Measurements from ENCODE around the gene RPS6KA4. TPM values are rescaled to one million over a fixed set of nuclear protein-coding genes. Genes with fewer than 3 reads are reported as not detected.

Gene RPS6KA4
- polyA plus RNA-seq, 4 donors, result 27.5 to 33.4 (median 29.3) TPM

DNA sequence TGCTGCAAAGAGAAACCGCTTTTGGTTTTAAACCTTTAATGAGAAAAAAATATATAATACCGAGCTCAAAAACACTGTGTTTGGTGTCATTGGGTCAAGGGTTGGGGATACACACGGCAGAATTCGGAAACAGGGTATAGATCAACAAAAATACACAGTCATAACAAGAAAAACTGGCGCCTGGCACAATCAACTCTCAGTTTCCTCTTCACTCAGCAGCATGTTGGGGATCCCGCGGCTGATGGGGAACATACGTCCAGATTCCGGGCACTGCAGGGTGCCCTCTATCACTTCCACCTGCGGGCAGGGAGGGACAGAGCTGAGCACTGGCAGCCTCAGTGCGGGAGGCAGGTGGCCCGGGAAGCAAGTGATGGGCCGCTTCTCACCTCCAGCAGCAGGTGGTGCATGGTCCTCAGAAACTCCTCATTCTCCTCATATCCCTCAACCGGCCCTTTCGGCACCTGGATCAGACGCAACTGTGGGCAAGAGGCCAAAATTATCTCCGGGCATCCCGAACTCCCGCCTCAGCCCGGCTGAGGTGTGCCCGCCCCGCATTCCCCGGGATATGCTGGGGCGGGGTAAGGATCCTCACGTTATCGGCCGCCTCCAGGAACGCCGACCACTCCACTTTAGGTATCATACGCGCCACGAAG, 42.2 kb upstream of the RPS6KA4 start:
- H3K27ac ChIP-seq (ENCODE audit: low read depth in 1 of 3, low read length in 2 of 3), result peak overlapping the region; percentile 96 to 98 (median 97)
- H3K36me3 ChIP-seq (ENCODE audit: control insufficient read depth in 3 of 3, insufficient read depth in 2 of 3, low read depth in 1 of 3, low read length in 3 of 3), result peaks cover 0 to 76% (median 15%) of the 10 kb centered on the region in 3 donors
- H3K4me3 ChIP-seq (ENCODE audit: low read depth in 1 of 3, low read length in 3 of 3), result peak overlapping the region; percentile 51 to 94 (median 87)
- peaks cover 2 to 35% (median 3%) of the 10 kb centered on the region in 3 donors for H3K4me1 ChIP-seq (ENCODE audit: control insufficient read depth in 3 of 3, insufficient read depth in 2 of 3, low read depth in 1 of 3, low read length in 2 of 3)
- H3K9me3 ChIP-seq (ENCODE audit: control insufficient read depth in 2 of 2, insufficient read depth in 1 of 2, low read depth in 1 of 2, low read length in 1 of 2), result no peaks in the 10 kb centered on the region
- no peak for FAIRE-seq
- peak; percentile 8 to 71 for DNase-seq
- H3K27me3 ChIP-seq (ENCODE audit: control insufficient read depth in 3 of 3, insufficient read depth in 3 of 3, low read length in 3 of 3), result no peaks in the 10 kb centered on the region
- WGBS, 3 donors, result 3 to 5% (median 3%) methylated on average over 32 of the region's 32 CpGs

DNA sequence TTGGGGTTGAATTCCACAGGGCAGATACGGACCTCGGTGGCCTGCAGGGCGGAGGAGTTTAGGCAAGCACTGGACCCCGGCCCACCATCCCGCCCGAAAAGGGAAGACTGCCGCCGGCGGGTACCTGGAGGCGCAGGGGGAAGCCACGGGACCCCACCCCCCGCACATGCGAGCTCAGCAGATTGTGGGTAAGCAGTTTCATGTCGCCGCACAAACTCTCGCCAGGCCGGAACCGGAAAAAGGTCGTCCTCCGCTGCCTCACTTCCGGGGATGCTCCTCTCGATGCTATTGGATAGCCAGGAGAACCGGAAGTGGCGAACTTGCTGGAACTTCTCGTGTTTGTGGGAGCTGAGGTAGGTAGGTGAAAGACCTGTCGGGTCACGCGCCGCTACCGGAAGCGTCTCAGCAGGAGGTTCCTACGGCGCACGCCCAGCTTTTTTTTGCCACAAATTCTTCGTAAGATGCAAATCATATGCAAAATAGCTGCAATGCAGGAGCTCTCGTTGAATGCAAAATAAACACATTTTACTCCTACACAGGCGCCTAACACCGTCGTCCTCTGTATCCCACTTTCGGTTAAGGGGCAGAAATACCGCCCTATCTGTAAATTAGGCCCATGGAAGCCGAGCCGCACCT, 41.5 kb upstream of the RPS6KA4 start, which contains the start of gene TRMT112:
Gene TRMT112, minus strand, starts transcription at position 235 of the 636 bp plus-strand sequence. Its CDS starts 33 bp downstream, at position 202.
- Histone ChIP-seq H3K4me3 (ENCODE audit: low read depth in 1 of 3, low read length in 3 of 3) (peak within 1 kb of the TSS; percentile 55 to 94 (median 87)), H3K4me1 (ENCODE audit: control insufficient read depth in 3 of 3, insufficient read depth in 2 of 3, low read depth in 1 of 3, low read length in 2 of 3) (peaks cover under 1 to 41% (median 3%) of the 10 kb centered on the region in 3 donors), H3K36me3 (ENCODE audit: control insufficient read depth in 3 of 3, insufficient read depth in 2 of 3, low read depth in 1 of 3, low read length in 3 of 3) (peaks cover 0 to 79% (median 15%) of the 10 kb centered on the region in 3 donors), H3K27ac (ENCODE audit: low read depth in 1 of 3, low read length in 2 of 3) (peak within 1 kb of the TSS; percentile 96 to 98 (median 98)), H3K27me3 (ENCODE audit: control insufficient read depth in 3 of 3, insufficient read depth in 3 of 3, low read length in 3 of 3) (no peaks in the 10 kb centered on the region), H3K9me3 (ENCODE audit: control insufficient read depth in 2 of 2, insufficient read depth in 1 of 2, low read depth in 1 of 2, low read length in 1 of 2) (no peaks in the 10 kb centered on the region)
- DNase-seq (peak; percentile 98 to 99), FAIRE-seq (no peak)
- WGBS, 3 donors, result 0% methylated on average over 40 to 43 of the region's 43 CpGs

DNA sequence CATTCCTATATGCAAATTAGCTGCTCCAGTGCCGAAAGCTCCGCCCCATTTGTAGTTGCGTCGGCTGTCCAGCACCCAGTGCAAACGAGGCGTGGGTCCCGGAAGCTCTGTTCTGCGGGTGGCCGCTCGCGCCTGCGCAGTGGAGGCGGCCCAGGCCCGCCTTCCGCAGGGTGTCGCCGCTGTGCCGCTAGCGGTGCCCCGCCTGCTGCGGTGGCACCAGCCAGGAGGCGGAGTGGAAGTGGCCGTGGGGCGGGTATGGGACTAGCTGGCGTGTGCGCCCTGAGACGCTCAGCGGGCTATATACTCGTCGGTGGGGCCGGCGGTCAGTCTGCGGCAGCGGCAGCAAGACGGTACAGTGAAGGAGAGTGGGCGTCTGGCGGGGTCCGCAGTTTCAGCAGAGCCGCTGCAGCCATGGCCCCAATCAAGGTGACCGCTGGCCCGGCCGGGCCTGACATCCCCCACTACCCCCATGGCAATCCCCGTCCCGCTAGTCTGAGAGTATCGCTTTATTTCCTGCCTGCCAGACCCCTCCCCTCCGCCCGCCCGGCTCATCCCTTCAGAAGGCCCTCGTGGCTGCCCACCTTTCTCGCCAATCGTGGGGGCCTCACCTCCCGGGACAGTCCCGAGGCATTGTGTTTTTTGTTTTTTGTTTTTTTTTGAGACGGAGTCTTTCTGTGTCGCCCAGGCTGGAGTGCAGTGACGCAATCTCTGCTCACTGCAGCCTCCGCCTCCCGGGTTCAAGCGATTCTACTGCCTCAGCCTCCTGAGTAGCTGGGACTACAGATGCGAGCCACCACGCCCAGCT, 40.8 kb upstream of the RPS6KA4 start, which contains the start of gene PRDX5:
Gene PRDX5, plus strand, starts transcription at position 161 of the 805 bp plus-strand sequence. Its CDS starts 95 bp downstream, at position 256.
- DNase-seq (peak; percentile 98), FAIRE-seq (no peak)
- WGBS, 3 donors, result 0 to 1% (median 1%) methylated on average over 59 to 61 of the region's 61 CpGs
- Histone ChIP-seq H3K27ac (ENCODE audit: low read depth in 1 of 3, low read length in 2 of 3) (peak within 1 kb of the TSS; percentile 96 to 98 (median 98)), H3K4me1 (ENCODE audit: control insufficient read depth in 3 of 3, insufficient read depth in 2 of 3, low read depth in 1 of 3, low read length in 2 of 3) (peaks cover 0 to 49% (median 3%) of the 10 kb centered on the region in 3 donors), H3K9me3 (ENCODE audit: control insufficient read depth in 2 of 2, insufficient read depth in 1 of 2, low read depth in 1 of 2, low read length in 1 of 2) (no peaks in the 10 kb centered on the region), H3K36me3 (ENCODE audit: control insufficient read depth in 3 of 3, insufficient read depth in 2 of 3, low read depth in 1 of 3, low read length in 3 of 3) (peaks cover 0 to 79% (median 13%) of the 10 kb centered on the region in 3 donors), H3K4me3 (ENCODE audit: low read depth in 1 of 3, low read length in 3 of 3) (peak within 1 kb of the TSS; percentile 55 to 94 (median 87)), H3K27me3 (ENCODE audit: control insufficient read depth in 3 of 3, insufficient read depth in 3 of 3, low read length in 3 of 3) (no peaks in the 10 kb centered on the region)

- Histone ChIP-seq H3K27ac (ENCODE audit: low read depth in 1 of 3, low read length in 2 of 3) (peak overlapping the region; percentile 96 to 98 (median 98)), H3K4me1 (ENCODE audit: control insufficient read depth in 3 of 3, insufficient read depth in 2 of 3, low read depth in 1 of 3, low read length in 2 of 3) (peaks cover 0 to 49% (median 3%) of the 10 kb centered on the region in 3 donors), H3K36me3 (ENCODE audit: control insufficient read depth in 3 of 3, insufficient read depth in 2 of 3, low read depth in 1 of 3, low read length in 3 of 3) (peaks cover 0 to 74% (median 8%) of the 10 kb centered on the region in 3 donors), H3K4me3 (ENCODE audit: low read depth in 1 of 3, low read length in 3 of 3) (peak overlapping the region; percentile 55 to 94 (median 87)), H3K27me3 (ENCODE audit: control insufficient read depth in 3 of 3, insufficient read depth in 3 of 3, low read length in 3 of 3) (no peaks in the 10 kb centered on the region), H3K9me3 (ENCODE audit: control insufficient read depth in 2 of 2, insufficient read depth in 1 of 2, low read depth in 1 of 2, low read length in 1 of 2) (no peaks in the 10 kb centered on the region)
- peak; percentile 53 to 57 for DNase-seq
- FAIRE-seq, result no peak
- 8 to 20% (median 18%) methylated on average over 19 of the region's 19 CpGs for WGBS, 3 donors
These were observed 39.9 kb upstream of the RPS6KA4 start for GRCh38 chr11:64318766-64319761.

GRCh38 chr11:64320556-64320955, 38.4 kb upstream of the RPS6KA4 start:
- FAIRE-seq (no peak), DNase-seq (no peak)
- no peaks in the 10 kb centered on the region for H3K27me3 ChIP-seq (ENCODE audit: control insufficient read depth in 3 of 3, insufficient read depth in 3 of 3, low read length in 3 of 3)
- H3K27ac ChIP-seq (ENCODE audit: low read depth in 1 of 3, low read length in 2 of 3), result peak overlapping the region; percentile 77 to 83 (median 78)
- H3K4me3 ChIP-seq (ENCODE audit: low read depth in 1 of 3, low read length in 3 of 3), result no peak overlapping the region
- H3K9me3 ChIP-seq (ENCODE audit: control insufficient read depth in 2 of 2, insufficient read depth in 1 of 2, low read depth in 1 of 2, low read length in 1 of 2), result no peaks in the 10 kb centered on the region
- WGBS, 3 donors, result 74 to 88% (median 81%) methylated on average over 7 of the region's 7 CpGs
- peaks cover 0 to 49% (median 3%) of the 10 kb centered on the region in 3 donors for H3K4me1 ChIP-seq (ENCODE audit: control insufficient read depth in 3 of 3, insufficient read depth in 2 of 3, low read depth in 1 of 3, low read length in 2 of 3)
- peaks cover 0 to 59% (median 2%) of the 10 kb centered on the region in 3 donors for H3K36me3 ChIP-seq (ENCODE audit: control insufficient read depth in 3 of 3, insufficient read depth in 2 of 3, low read depth in 1 of 3, low read length in 3 of 3)

DNA sequence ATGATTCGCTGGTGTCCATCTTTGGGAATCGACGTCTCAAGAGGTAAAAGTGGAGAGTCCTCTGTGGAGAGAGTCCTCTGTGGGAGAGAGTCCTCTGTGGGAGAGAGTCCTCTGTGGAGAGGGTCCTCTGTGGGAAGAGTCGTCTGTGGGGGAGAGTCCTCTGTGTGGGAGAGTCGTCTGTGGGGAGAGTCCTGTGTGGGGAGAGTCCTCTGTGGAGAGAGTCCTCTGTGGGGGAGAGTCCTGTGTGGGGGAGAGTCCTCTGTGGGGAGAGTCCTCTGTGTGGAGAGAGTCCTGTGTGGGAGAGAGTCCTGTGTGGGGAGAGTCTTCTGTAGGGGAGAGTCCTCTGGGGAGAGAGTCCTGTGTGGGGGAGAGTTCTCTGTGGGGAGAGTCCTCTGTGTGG, 37.9 kb upstream of the RPS6KA4 start:
- no peak for DNase-seq
- peak overlapping the region; percentile 77 to 83 (median 78) for H3K27ac ChIP-seq (ENCODE audit: low read depth in 1 of 3, low read length in 2 of 3)
- 42 to 83% (median 59%) methylated on average over 5 of the region's 5 CpGs for WGBS, 3 donors
- no peak overlapping the region for H3K4me3 ChIP-seq (ENCODE audit: low read depth in 1 of 3, low read length in 3 of 3)
- no peaks in the 10 kb centered on the region for H3K27me3 ChIP-seq (ENCODE audit: control insufficient read depth in 3 of 3, insufficient read depth in 3 of 3, low read length in 3 of 3)
- no peak for FAIRE-seq
- peaks cover 0 to 55% (median under 1%) of the 10 kb centered on the region in 3 donors for H3K36me3 ChIP-seq (ENCODE audit: control insufficient read depth in 3 of 3, insufficient read depth in 2 of 3, low read depth in 1 of 3, low read length in 3 of 3)
- peaks cover 0 to 48% (median 3%) of the 10 kb centered on the region in 3 donors for H3K4me1 ChIP-seq (ENCODE audit: control insufficient read depth in 3 of 3, insufficient read depth in 2 of 3, low read depth in 1 of 3, low read length in 2 of 3)
- no peaks in the 10 kb centered on the region for H3K9me3 ChIP-seq (ENCODE audit: control insufficient read depth in 2 of 2, insufficient read depth in 1 of 2, low read depth in 1 of 2, low read length in 1 of 2)

- 14 to 69% (median 48%) methylated on average over 5 of the region's 5 CpGs for WGBS, 3 donors
- Histone ChIP-seq H3K36me3 (ENCODE audit: control insufficient read depth in 3 of 3, insufficient read depth in 2 of 3, low read depth in 1 of 3, low read length in 3 of 3) (peaks cover 0 to 50% (median 0%) of the 10 kb centered on the region in 3 donors), H3K27me3 (ENCODE audit: control insufficient read depth in 3 of 3, insufficient read depth in 3 of 3, low read length in 3 of 3) (no peaks in the 10 kb centered on the region), H3K27ac (ENCODE audit: low read depth in 1 of 3, low read length in 2 of 3) (peak overlapping the region; percentile 77 to 83 (median 78)), H3K4me1 (ENCODE audit: control insufficient read depth in 3 of 3, insufficient read depth in 2 of 3, low read depth in 1 of 3, low read length in 2 of 3) (peaks cover 0 to 43% (median 3%) of the 10 kb centered on the region in 3 donors), H3K9me3 (ENCODE audit: control insufficient read depth in 2 of 2, insufficient read depth in 1 of 2, low read depth in 1 of 2, low read length in 1 of 2) (no peaks in the 10 kb centered on the region), H3K4me3 (ENCODE audit: low read depth in 1 of 3, low read length in 3 of 3) (no peak overlapping the region)
- DNase-seq, result peak; percentile 83 to 92
- FAIRE-seq, result no peak
These were observed 37.4 kb upstream of the RPS6KA4 start for GRCh38 chr11:64321533-64321932.

All from small intestine (tissue), 7 donors.